RWPE2 (cell line): Measurements from ENCODE around the gene RPLP2.

Experiments
- ATAC-seq: fragments of 200-7000 bp; cut with Tn5 transposase; 3 replicates; pipeline ENCODE4 v1.9.1; 2021; ENCODE audit warnings: low read depth
- DNase-seq: peaks from one replicate; pipeline ENCODE4 v3.0.0-alpha.2; 2020; ENCODE audit warnings: low spot score
- H3K27ac ChIP-seq: fragments of 450-650 bp; 2 replicates; pipeline ENCODE4 v1.5.1; 2017; ENCODE audit warnings: mild to moderate bottlenecking; ENCODE audit not compliant: poor library complexity, severe bottlenecking
- H3K27me3 ChIP-seq: fragments of 250-450 bp; sonication (Bioruptor Pico); 2 replicates; pipeline ENCODE4 v1.5.1; 2021; ENCODE audit warnings: mild to moderate bottlenecking, moderate library complexity; ENCODE audit not compliant: insufficient read depth, poor library complexity, severe bottlenecking
- H3K36me3 ChIP-seq: fragments of 250-450 bp; sonication (Bioruptor Pico); 2 replicates; pipeline ENCODE4 v1.5.1; 2020; ENCODE audit warnings: low read depth, mild to moderate bottlenecking, moderate library complexity
- H3K4me1 ChIP-seq: fragments of 250-450 bp; sonication (Bioruptor Pico); 2 replicates; pipeline ENCODE4 v1.5.1; 2021; ENCODE audit warnings: mild to moderate bottlenecking, moderate library complexity; ENCODE audit not compliant: insufficient read depth, poor library complexity, severe bottlenecking
- H3K4me3 ChIP-seq: fragments of 250-450 bp; sonication (Bioruptor Pico); 2 replicates; pipeline ENCODE4 v1.5.1; 2021; ENCODE audit warnings: mild to moderate bottlenecking, moderate library complexity; ENCODE audit not compliant: severe bottlenecking
- H3K9me3 ChIP-seq: fragments of 250-450 bp; sonication (Bioruptor Pico); 2 replicates; pipeline ENCODE4 v1.5.1; 2021; ENCODE audit warnings: mild to moderate bottlenecking, moderate library complexity; ENCODE audit not compliant: severe bottlenecking
- TF ChIP-seq, protein P1 (sequence below): fragments of 450-650 bp; IDR thresholded peaks from one replicate; pipeline ENCODE4 v1.5.1; 2017; ENCODE audit warnings: mild to moderate bottlenecking, moderate library complexity; ENCODE audit not compliant: poor library complexity, severe bottlenecking

Gene RPLP2

DNA sequence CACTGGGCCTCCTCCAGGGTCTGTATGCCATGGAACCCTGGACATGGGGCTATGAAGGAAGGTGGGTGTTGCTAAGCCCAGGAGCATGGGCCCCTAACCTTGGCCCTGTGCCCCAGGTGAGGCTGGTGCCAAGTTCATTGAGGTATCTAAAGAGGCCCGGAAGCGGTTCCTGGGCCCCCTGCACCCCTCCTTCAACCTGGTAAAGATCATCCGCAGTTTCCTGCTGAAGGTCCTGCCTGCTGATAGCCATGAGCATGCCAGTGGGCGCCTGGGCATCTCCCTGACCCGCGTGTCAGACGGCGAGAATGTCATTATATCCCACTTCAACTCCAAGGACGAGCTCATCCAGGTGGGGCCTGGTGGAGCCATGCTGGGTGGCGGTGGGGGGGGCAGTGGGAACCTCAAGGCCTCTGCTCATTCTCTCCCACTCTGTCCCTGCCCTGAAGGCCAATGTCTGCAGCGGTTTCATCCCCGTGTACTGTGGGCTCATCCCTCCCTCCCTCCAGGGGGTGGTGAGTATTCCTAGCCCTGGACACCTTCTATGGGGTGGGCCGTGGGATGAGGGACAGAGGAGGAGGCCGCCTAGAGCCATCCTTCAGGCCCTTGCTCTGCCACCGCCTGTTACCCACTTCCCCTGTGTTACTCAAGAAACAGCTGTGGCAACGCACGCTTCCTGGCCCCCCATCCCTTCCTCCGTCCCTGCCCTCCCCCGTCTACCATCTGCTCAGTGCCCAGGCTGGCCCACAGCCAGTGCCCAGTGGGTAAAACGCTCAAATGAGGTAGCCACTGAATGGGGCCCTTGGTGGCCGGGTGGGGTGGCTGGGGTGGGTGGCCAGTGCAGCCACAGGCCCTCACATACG is 12.0 kb downstream of the RPLP2 start:
- no peak for ATAC-seq
- Histone ChIP-seq H3K4me1 (peaks cover 15% of the 10 kb centered on the region), H3K9me3 (no peaks in the 10 kb centered on the region), H3K27me3 (peaks cover 5% of the 10 kb centered on the region), H3K36me3 (no peaks in the 10 kb centered on the region), H3K4me3 (no peak overlapping the region), H3K27ac (peak overlapping the region; percentile 77)
- DNase-seq = no peak
- TF ChIP-seq, protein P1, sequence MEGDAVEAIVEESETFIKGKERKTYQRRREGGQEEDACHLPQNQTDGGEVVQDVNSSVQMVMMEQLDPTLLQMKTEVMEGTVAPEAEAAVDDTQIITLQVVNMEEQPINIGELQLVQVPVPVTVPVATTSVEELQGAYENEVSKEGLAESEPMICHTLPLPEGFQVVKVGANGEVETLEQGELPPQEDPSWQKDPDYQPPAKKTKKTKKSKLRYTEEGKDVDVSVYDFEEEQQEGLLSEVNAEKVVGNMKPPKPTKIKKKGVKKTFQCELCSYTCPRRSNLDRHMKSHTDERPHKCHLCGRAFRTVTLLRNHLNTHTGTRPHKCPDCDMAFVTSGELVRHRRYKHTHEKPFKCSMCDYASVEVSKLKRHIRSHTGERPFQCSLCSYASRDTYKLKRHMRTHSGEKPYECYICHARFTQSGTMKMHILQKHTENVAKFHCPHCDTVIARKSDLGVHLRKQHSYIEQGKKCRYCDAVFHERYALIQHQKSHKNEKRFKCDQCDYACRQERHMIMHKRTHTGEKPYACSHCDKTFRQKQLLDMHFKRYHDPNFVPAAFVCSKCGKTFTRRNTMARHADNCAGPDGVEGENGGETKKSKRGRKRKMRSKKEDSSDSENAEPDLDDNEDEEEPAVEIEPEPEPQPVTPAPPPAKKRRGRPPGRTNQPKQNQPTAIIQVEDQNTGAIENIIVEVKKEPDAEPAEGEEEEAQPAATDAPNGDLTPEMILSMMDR = no peak

GRCh38 chr11:823441-824291 is 13.9 kb downstream of the RPLP2 start:
- TF ChIP-seq, protein P1 = no peak
- no peak for ATAC-seq
- no peak for DNase-seq
- Histone ChIP-seq H3K36me3 (no peaks in the 10 kb centered on the region), H3K9me3 (no peaks in the 10 kb centered on the region), H3K27me3 (peaks cover 10% of the 10 kb centered on the region), H3K4me1 (peaks cover 14% of the 10 kb centered on the region), H3K4me3 (no peak overlapping the region), H3K27ac (no peak overlapping the region)

DNA sequence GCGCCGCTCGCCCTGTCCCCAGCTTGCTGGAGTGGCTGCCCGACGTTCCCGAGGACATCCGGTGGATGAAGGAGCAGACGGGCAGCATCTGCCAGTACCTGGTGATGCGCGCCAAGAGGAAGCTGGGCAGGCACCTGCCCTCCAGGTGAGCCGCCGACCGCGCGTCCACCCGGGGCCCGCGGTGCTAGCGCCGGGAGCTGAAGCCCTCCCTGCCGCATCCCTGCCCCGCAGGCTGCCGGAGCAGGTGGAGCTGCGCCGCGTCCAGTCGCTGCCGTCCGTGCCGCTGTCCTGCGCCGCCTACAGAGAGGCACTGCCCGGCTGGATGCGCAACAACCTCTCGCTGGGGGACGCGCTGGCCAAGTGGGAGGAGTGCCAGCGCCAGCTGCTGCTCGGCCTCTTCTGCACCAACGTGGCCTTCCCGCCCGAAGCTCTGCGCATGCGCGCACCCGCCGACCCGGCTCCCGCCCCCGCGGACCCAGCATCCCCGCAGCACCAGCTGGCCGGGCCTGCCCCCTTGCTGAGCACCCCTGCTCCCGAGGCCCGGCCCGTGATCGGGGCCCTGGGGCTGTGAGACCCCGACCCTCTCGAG is 14.6 kb downstream of the RPLP2 start:
- H3K9me3 ChIP-seq = no peaks in the 10 kb centered on the region
- H3K27ac ChIP-seq = no peak overlapping the region
- H3K36me3 ChIP-seq = no peaks in the 10 kb centered on the region
- H3K4me1 ChIP-seq = peaks cover 13% of the 10 kb centered on the region
- no peak overlapping the region for H3K4me3 ChIP-seq
- ATAC-seq = no peak
- no peak for DNase-seq
- TF ChIP-seq, protein P1 = no peak
- H3K27me3 ChIP-seq = peaks cover 13% of the 10 kb centered on the region

- H3K4me3 ChIP-seq = no peak overlapping the region
- DNase-seq (no peak), ATAC-seq (no peak)
- no peaks in the 10 kb centered on the region for H3K36me3 ChIP-seq
- H3K9me3 ChIP-seq = no peaks in the 10 kb centered on the region
- H3K27ac ChIP-seq = no peak overlapping the region
- TF ChIP-seq, protein P1 = no peak
- H3K4me1 ChIP-seq = peaks cover 13% of the 10 kb centered on the region
- H3K27me3 ChIP-seq = peaks cover 18% of the 10 kb centered on the region
These were observed 15.2 kb downstream of the RPLP2 start for GRCh38 chr11:824942-825341.
